HG02588 (cell line): Measurements from ENCODE around the gene FGD4.
"Not testable (repeated sequence)": the region's sequence is repeated elsewhere in the genome, so short reads cannot be mapped to it uniquely, and the experiment has no call there.

Experiments
- ATAC-seq: cut with Tn5 transposase; IDR thresholded peaks from one replicate; pipeline ENCODE4 v1.9.1; 2021; ENCODE audit warnings: mild to moderate bottlenecking, moderate library complexity; ENCODE audit not compliant: unreplicated experiment

Gene FGD4

DNA sequence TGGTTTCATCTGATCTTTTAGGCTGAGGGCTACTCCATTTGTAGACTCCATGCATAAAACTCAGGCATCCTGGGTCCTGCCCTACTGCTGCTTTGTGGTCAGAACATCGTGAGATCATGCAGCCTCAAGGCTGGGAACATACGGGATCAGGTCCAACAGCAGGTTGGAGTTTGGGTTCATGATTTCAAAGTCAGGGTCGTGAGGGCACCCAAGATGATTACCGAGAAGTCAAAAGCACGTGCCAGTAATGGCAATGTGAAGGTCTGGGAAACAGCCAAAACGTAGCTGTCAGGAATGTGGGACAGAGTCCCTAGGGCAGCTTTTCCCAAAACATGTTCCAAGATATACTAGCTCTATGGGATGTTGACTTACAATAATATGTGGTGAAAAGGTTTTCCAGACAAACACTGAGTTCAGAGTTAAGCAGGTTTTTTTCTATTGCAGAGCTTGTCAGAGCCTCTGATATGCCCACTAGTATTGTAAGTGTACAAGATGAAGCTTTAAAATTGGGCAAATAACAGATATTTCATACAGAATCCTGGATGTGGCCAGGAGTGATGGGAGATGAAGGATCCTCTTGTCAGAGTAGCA is 149.4 kb downstream of the FGD4 start:
- no peak for ATAC-seq

DNA sequence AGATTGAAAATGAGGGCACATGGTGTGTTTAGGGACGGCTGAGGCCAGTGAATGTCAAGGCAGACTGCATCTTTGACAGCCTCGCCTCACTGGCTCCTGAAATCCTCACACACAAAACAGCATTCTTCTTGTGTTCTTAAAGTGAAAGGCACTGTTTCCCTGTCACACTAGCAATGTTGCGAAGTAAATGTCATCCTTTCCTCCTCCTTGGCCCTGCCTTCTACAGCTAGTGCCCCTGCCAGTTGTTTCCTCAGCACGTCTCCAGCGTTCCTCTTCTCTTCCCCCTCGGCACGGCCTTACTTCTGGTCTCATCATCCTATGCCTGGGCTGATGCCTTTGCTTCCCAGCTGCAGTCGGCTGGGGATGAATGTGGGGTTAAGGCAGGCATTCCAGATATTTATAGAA is 150.3 kb downstream of the FGD4 start:
- no peak for ATAC-seq

DNA sequence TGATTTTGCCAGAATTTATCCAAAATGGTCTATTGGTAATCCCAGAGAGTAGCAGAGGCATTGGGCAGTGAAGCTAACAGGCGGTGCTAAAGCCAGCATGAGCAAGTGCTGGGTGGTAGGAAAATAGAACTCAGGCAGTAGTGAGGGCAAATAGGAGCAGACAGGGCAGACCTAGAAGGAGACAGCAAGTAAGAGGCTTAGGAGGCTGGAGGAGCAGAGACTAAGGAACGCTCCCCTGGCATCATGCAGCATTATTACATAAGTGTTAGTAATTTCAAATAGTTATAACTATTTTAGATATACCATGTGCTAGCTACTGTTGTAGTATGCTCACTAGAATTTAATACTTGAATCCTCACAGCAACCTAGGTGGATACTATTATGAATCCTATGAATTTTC is 151.7 kb downstream of the FGD4 start:
- no peak for ATAC-seq

- peak; percentile 97 for ATAC-seq
Measured at GRCh38 chr12:32558903-32559302, 159.5 kb downstream of the FGD4 start.

DNA sequence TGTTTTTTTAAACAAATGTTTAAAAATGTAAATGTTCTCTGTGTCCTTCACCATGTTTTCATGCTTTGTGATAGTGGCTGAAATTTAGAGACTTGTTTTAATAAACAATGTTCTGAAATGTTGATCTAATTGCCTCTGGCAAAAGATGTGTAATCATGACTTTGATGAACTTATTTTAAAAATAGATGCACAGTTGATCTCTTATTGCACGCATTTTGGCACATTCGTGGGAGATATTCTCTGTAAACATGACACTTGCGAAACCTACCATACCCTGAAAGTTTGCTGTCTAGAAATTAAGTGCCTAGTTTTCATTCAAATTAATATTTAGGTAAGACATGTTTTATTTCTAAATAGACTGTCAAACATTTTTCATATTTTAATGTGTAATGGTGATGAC is 160.1 kb downstream of the FGD4 start:
- peak; percentile 21 for ATAC-seq

- no peak for ATAC-seq
Measured at GRCh38 chr12:32560520-32560919, 161.2 kb downstream of the FGD4 start.

DNA sequence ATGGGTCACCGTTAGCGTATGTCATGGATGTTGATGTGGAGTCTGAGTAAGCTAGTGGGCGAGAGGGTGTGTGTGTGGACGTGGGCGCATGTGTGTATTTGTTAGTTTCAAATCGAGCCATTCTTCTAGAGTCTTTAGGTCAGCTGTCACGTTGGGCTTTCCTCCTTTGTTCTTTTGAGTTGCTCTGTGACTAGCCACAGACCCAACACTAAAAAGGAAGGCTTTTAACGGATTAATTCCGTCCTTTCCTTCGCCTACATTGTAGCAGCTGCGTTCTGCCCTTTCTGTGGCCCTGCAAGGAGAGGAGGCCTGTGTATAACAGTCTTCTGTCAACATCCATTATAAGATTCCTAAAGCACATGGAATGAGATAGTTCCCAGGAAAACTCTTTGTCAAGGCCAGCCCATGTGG is 162.6 kb downstream of the FGD4 start:
- ATAC-seq: no peak

- not testable (repeated sequence) for ATAC-seq
Measured at GRCh38 chr12:32562413-32562812, 163.1 kb downstream of the FGD4 start.

GRCh38 chr12:32566663-32567295 is 167.4 kb downstream of the FGD4 start:
- ATAC-seq: no peak

- ATAC-seq: no peak
Measured at GRCh38 chr12:32567296-32567674, 167.9 kb downstream of the FGD4 start.

DNA sequence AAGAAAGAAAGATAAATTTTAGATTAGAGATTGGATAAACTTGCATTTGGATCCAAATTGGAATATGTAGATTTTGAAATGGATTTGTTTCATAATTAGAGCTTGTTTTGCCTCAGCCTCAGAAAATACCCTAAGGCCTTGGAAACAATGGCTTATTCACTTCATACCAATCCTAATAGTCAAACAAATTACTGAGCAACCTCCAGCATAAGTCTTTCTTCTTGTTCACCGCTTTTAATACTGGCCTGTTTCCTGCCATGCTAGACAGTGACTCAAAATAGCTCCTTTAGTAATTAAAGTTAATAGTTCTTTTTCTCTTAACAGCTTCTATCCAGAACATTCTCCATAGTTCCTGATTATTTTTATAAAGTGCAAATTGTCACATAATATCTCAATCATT is 168.9 kb downstream of the FGD4 start:
- ATAC-seq: no peak

DNA sequence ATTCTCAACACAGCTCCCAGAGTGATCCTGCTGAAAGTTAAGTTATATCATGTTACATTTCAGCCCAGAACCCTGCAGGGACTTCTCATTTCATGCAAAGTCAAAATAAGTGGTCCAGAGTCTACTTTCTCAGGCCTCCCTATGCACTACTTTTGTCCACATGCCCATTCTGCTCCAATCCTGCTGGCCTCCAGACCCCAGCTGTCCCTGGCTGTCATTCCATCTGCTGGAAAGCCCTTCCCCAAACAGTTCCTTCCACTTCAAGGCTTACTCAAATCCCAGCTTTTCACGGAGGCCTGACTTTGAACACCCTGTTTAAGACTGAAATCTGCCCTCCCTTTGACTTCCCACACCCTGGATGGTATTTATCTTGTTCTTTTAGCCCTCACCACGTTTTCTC is 169.9 kb downstream of the FGD4 start:
- no peak for ATAC-seq

- no peak for ATAC-seq
Measured at GRCh38 chr12:32574585-32574984, 175.2 kb downstream of the FGD4 start.

GRCh38 chr12:32577328-32577727 is 178.0 kb downstream of the FGD4 start:
- no peak for ATAC-seq

- ATAC-seq: no peak
Measured at GRCh38 chr12:32583534-32583933, 184.2 kb downstream of the FGD4 start.

GRCh38 chr12:32585680-32586079 is 186.3 kb downstream of the FGD4 start:
- no peak for ATAC-seq

- ATAC-seq: no peak
Measured at GRCh38 chr12:32586390-32586789, 187.0 kb downstream of the FGD4 start.

- no peak for ATAC-seq
Measured at GRCh38 chr12:32587581-32588495, 188.5 kb downstream of the FGD4 start.

- ATAC-seq: no peak
Measured at GRCh38 chr12:32588604-32589003, 189.2 kb downstream of the FGD4 start.

DNA sequence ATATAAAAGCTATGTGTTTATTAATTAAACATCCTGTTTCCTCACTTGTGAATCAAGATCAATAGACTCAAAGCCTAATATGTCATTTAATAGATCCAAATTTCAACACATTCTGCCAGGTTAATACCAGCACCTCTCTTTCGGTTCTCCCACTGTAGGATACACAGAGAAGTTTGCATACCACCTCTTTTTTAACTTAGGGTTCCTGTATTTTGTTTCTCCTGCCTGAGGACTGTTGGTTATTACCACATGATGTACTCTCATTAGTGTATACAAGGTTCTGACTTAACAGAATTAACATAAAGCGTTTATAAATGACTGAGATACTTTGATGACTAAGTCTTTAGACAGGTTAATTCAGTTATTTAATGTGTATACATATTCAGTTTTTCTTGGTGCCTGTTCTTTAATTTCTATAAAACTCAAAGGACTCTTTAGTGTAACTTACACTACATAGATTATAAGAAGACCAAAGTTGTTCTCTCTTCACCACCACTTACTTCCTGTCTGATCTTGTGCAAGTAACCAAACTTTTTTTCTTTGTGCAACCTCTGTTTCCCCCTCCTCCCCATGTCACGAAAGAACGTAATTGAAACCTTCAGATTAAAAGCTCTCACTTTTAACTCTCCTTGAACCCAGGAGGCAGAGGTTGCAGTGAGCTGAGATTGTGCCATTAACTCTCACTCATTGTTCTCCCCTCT is 190.0 kb downstream of the FGD4 start:
- ATAC-seq: no peak

DNA sequence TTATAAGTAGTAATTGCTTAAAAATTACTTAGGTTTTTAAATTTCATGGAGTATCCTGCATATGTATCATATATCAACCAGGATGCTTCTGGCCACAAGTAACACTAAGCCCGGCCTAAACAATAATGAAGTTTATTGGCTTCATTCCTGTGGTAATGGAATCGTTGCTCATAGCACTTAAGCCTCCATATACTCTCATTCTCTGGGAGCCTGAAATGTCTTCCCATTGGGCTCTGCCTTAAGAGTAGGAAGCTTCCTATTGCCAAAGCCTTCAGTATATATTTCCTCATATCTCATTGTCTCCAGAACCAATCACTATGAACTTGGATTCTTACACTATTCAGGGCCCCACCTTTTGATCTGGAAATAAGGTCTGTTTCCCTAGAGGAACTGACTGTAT is 195.9 kb downstream of the FGD4 start:
- no peak for ATAC-seq
